HepG2 (cell line): ENCODE results near the gene FUT8. TPM values are rescaled to one million over a fixed set of nuclear protein-coding genes. Genes with fewer than 3 reads are reported as not detected.

Experiments used
- BRCA1 ChIP-seq: sonication (generic); formaldehyde crosslinking; IDR thresholded peaks from 2 replicates; pipeline ENCODE4 v1.4.0; 2020; ENCODE audit warnings: missing genetic modification reagents
- CHD4 ChIP-seq: fragments of 200-600 bp; sonication (generic); IDR thresholded peaks from 2 replicates; pipeline ENCODE4 v1.7.0; 2017; ENCODE audit warnings: mild to moderate bottlenecking, low read length, borderline replicate concordance
- DPF2 ChIP-seq: sonication (generic); formaldehyde crosslinking; IDR thresholded peaks from 2 replicates; pipeline ENCODE4 v1.4.0; 2020; ENCODE audit warnings: mild to moderate bottlenecking, low read depth, missing genetic modification reagents, borderline replicate concordance
- EEA1 ChIP-seq: sonication (generic); formaldehyde crosslinking; IDR thresholded peaks from 2 replicates; pipeline ENCODE4 v1.5.1; 2020; ENCODE audit warnings: mild to moderate bottlenecking, missing genetic modification reagents, borderline replicate concordance
- GATAD1 ChIP-seq: IDR thresholded peaks from 2 replicates; pipeline ENCODE4 v1.6.1; 2016; ENCODE audit warnings: missing genetic modification reagents, missing compliant biosample characterization
- JARID2 ChIP-seq: sonication (generic); formaldehyde crosslinking; IDR thresholded peaks from 2 replicates; pipeline ENCODE4 v1.8.1; 2023; ENCODE audit warnings: missing genetic modification reagents, inconsistent platforms; ENCODE audit not compliant: insufficient replicate concordance
- MYC ChIP-seq: sonication (generic); formaldehyde crosslinking; IDR thresholded peaks from 2 replicates; pipeline ENCODE4 v1.9.0; 2021; ENCODE audit warnings: missing genetic modification reagents, borderline replicate concordance
- PRDM15 ChIP-seq: sonication (generic); formaldehyde crosslinking; IDR thresholded peaks from 2 replicates; pipeline ENCODE4 v1.4.0; 2020; ENCODE audit warnings: missing genetic modification reagents
- SIX1 ChIP-seq: sonication (generic); formaldehyde crosslinking; IDR thresholded peaks from 2 replicates; pipeline ENCODE4 v1.4.0; 2020; ENCODE audit warnings: missing genetic modification reagents, borderline replicate concordance
- ZBTB46 ChIP-seq: sonication (generic); formaldehyde crosslinking; IDR thresholded peaks from 2 replicates; pipeline ENCODE4 v1.4.0; 2020; ENCODE audit warnings: mild to moderate bottlenecking, missing genetic modification reagents, borderline replicate concordance
- ZNF18 ChIP-seq: sonication (generic); formaldehyde crosslinking; IDR thresholded peaks from 2 replicates; pipeline ENCODE4 v1.8.0; 2022; ENCODE audit warnings: mild to moderate bottlenecking, missing genetic modification reagents; ENCODE audit not compliant: insufficient replicate concordance
- ZNF225 ChIP-seq: sonication (generic); formaldehyde crosslinking; IDR thresholded peaks from 2 replicates; pipeline ENCODE4 v1.4.0; 2020; ENCODE audit warnings: mild to moderate bottlenecking, missing genetic modification reagents
- ZNF235 ChIP-seq: sonication (generic); formaldehyde crosslinking; IDR thresholded peaks from 2 replicates; pipeline ENCODE4 v1.8.1; 2023; ENCODE audit warnings: mild to moderate bottlenecking, missing genetic modification reagents, borderline replicate concordance
- ZNF446 ChIP-seq: sonication (generic); formaldehyde crosslinking; IDR thresholded peaks from 2 replicates; pipeline ENCODE4 v1.5.0; 2020; ENCODE audit warnings: mild to moderate bottlenecking, missing genetic modification reagents
- ZNF512 ChIP-seq: sonication (generic); formaldehyde crosslinking; IDR thresholded peaks from 2 replicates; pipeline ENCODE4 v1.4.0; 2020; ENCODE audit warnings: mild to moderate bottlenecking, missing genetic modification reagents
- ZNF615 ChIP-seq: sonication (generic); formaldehyde crosslinking; IDR thresholded peaks from 2 replicates; pipeline ENCODE4 v1.5.0; 2020; ENCODE audit warnings: mild to moderate bottlenecking, missing genetic modification reagents, borderline replicate concordance
- ZNF674 ChIP-seq: sonication (generic); formaldehyde crosslinking; IDR thresholded peaks from 2 replicates; pipeline ENCODE4 v1.5.0; 2020; ENCODE audit warnings: low read depth, mild to moderate bottlenecking, missing genetic modification reagents
- ZNF891 ChIP-seq: sonication (generic); formaldehyde crosslinking; IDR thresholded peaks from 2 replicates; pipeline ENCODE4 v1.5.0; 2020; ENCODE audit warnings: mild to moderate bottlenecking, missing genetic modification reagents
- polyA plus RNA-seq, 8 experiments: library from polyadenylated mRNA; depleted of rRNA in 3 of 8; stranded (reverse) in 7 of 8; unstranded in 1 of 8; fragments of >200 nt; fragmentation: Illumina TruSeq in 4 of 8; extraction: Trizol in 4 of 8; gene quantifications; 2 replicates each; pipeline versions ENCODE4 v1.2.1 to v1.2.3, GENCODE V29; 2011 to 2016; ENCODE audit warnings: low read depth in 4 of 8, missing spikeins in 1 of 8, mixed read lengths in 1 of 8; ENCODE audit not compliant: insufficient read depth in 1 of 8
- total RNA-seq, 5 experiments: library from RNA; depleted of rRNA; stranded (reverse); fragments of >200 nt; fragmentation: Illumina TruSeq; extraction: Trizol; gene quantifications; 2 replicates each; pipeline ENCODE4 v1.2.3, GENCODE V29; 2016; ENCODE audit warnings: low read depth in 1 of 5

Gene FUT8
- total and polyA plus RNA-seq, 2 of the 13 experiments (the other 11 are each of a cell fraction or from before 2014, with no cell fraction given): 9.3 to 17.5 TPM

GRCh38 chr14:65412032-65412846, at the start of gene FUT8 (continued):
- TF ChIP-seq DPF2: no peak
- TF ChIP-seq ZBTB46 (CRISPR knock-in tag): no peak
- no peak for TF ChIP-seq ZNF18 (CRISPR knock-in tag)
- peak; percentile 63; the same call in 1 of the 2 replicates for TF ChIP-seq GATAD1 (CRISPR knock-in tag)
- no peak for TF ChIP-seq PRDM15
- no peak for TF ChIP-seq ZNF615 (CRISPR knock-in tag)
- no peak for TF ChIP-seq ZNF512
- no peak for TF ChIP-seq CHD4
- TF ChIP-seq MYC: peak; percentile 82
- no peak for TF ChIP-seq JARID2
- TF ChIP-seq ZNF225 (CRISPR knock-in tag): peak; percentile 23; the same call in 1 of the 2 replicates
- TF ChIP-seq SIX1: no peak
- no peak for TF ChIP-seq ZNF674 (CRISPR knock-in tag)
- 0 out of 2 replicates have a peak, but pooled peaks have one; percentile 21 for TF ChIP-seq ZNF235 (CRISPR knock-in tag)
- TF ChIP-seq EEA1: 0 out of 2 replicates have a peak, but pooled peaks have one; percentile 42
- TF ChIP-seq BRCA1 (CRISPR knock-in tag): peak; percentile 51; the same call in 1 of the 2 replicates
- 0 out of 2 replicates have a peak, but pooled peaks have one; percentile 17 for TF ChIP-seq ZNF446 (CRISPR knock-in tag)
- no peak; the same call in 1 of the 2 replicates for TF ChIP-seq ZNF891 (CRISPR knock-in tag)
